Thyroid gland (tissue), 4 donors: Measurements from ENCODE around the gene CPT1C. TPM values are rescaled to one million over a fixed set of nuclear protein-coding genes. Genes with fewer than 3 reads are reported as not detected.
"Not testable (repeated sequence)": the region's sequence is repeated elsewhere in the genome, so short reads cannot be mapped to it uniquely, and the experiment has no call there.

Experiments
- DNase-seq, 2 donors: peaks; one replicate each; pipeline ENCODE4 v3.0.0-alpha.2; 2019
- H3K27ac ChIP-seq, 3 donors: fragments of 200-600 bp; sonication (generic); 1 replicate in 2 of 3; 2 replicates in 1 of 3; pipeline ENCODE4 v1.5.1; 2016 to 2019; ENCODE audit warnings: mild to moderate bottlenecking in 1 of 3, moderate library complexity in 1 of 3
- H3K27me3 ChIP-seq: fragments of 200-600 bp; sonication (generic); one replicate; pipeline ENCODE4 v1.5.1; 2019
- H3K36me3 ChIP-seq, 2 donors: fragments of 200-600 bp; sonication (generic); one replicate each; pipeline ENCODE4 v1.5.1; 2016 to 2019
- H3K4me1 ChIP-seq, 2 donors: fragments of 200-600 bp; sonication (generic); one replicate each; pipeline ENCODE4 v1.5.1; 2017 to 2019
- H3K4me3 ChIP-seq, 3 donors: fragments of 200-600 bp; sonication (generic); replicated peaks in 1 of 3; 1 replicate in 2 of 3; 2 replicates in 1 of 3; pipeline ENCODE4 v1.5.1; 2016; ENCODE audit warnings: mild to moderate bottlenecking in 1 of 3
- H3K9me3 ChIP-seq: fragments of 200-600 bp; sonication (generic); one replicate; pipeline ENCODE4 v1.5.1; 2017
- CTCF ChIP-seq, 6 experiments: fragments of 200-600 bp in 3 of 6; fragments of 450-650 bp in 3 of 6; sonication (generic) in 3 of 6; IDR thresholded peaks; one replicate each; pipeline ENCODE4 v1.5.1; 2016 to 2019; ENCODE audit warnings: antibody characterized with exemption in 6 of 6, mild to moderate bottlenecking in 2 of 6, inconsistent platforms in 1 of 6, moderate library complexity in 1 of 6
- POLR2A ChIP-seq, 2 donors: fragments of 450-650 bp; IDR thresholded peaks; one replicate each; pipeline ENCODE4 v1.6.1; 2017; ENCODE audit warnings: antibody characterized with exemption in 2 of 2, mild to moderate bottlenecking in 2 of 2, moderate library complexity in 1 of 2
- WGBS, 2 donors: methylation state at CpG; one replicate each; pipeline ENCODE4 v1.1.5; 2017; 5-methylcytosine and 5-hydroxymethylcytosine counted together
- intact Hi-C: fragments of 100-400 bp; cut with DNase I; formaldehyde crosslinking; loops from one replicate; pipeline ENCODE4 v1.15.1; 2023
- total RNA-seq, 4 donors: library from RNA; depleted of rRNA; stranded (reverse); fragments of >200 nt; gene quantifications; one replicate each; pipeline ENCODE4 v1.2.3, GENCODE V29; 2016

Gene CPT1C
- total RNA-seq, 4 donors from 2014 or later, result 1.9 to 3.9 (median 2.6) TPM

DNA sequence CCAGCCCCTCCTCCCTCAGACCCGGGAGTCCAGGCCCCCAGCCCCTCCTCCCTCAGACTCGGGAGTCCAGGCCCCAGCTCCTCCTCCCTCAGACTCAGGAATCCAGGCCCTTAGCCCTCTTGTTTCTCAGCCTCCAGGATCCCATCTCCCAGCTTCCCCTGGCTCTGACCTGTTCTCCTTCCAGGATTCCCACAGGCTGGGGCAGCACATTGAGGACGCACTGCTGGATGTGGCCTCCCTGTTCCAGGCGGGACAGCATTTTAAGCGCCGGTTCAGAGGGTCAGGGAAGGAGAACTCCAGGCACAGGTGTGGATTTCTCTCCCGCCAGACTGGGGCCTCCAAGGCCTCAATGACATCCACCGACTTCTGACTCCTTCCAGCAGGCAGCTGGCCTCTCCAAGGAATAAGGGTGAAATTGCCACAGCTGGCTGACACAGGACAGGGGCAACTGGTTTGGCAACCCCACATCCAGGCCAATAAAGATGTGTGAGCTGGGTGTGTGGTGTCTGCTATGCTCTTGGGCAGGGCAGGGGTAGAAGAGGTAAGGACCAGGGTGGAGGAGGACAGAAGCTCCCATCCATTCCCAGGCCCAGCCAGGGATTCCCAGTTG lies 22.4 kb downstream of the CPT1C start:
- H3K4me3 ChIP-seq, result no peak overlapping the region
- WGBS, 2 donors, result 71 to 76% methylated on average over 7 of the region's 8 CpGs
- no peak for TF ChIP-seq CTCF (IDR thresholded peaks at IDR 0.05)
- no peak for TF ChIP-seq POLR2A (IDR thresholded peaks at IDR 0.05)
- intact Hi-C loops, result no loop called here
- DNase-seq, result no peak
- H3K9me3 ChIP-seq, result no peaks in the 10 kb centered on the region
- peaks cover 3% of the 10 kb centered on the region in 2 donors for H3K4me1 ChIP-seq
- no peaks in the 10 kb centered on the region for H3K27me3 ChIP-seq
- no peak overlapping the region for H3K27ac ChIP-seq
- no peaks in the 10 kb centered on the region for H3K36me3 ChIP-seq

GRCh38 chr19:49716154-49716553 lies 25.2 kb downstream of the CPT1C start:
- intact Hi-C loops, result no loop called here
- Histone ChIP-seq H3K27me3 (no peaks in the 10 kb centered on the region), H3K4me3 (no peak overlapping the region), H3K9me3 (no peaks in the 10 kb centered on the region), H3K27ac (no peak overlapping the region), H3K36me3 (no peaks in the 10 kb centered on the region), H3K4me1 (peaks cover 3 to 6% of the 10 kb centered on the region in 2 donors)
- peak in 1 of 2 donors; percentile 6 for DNase-seq
- WGBS, 2 donors, result 62 to 64% methylated on average over 3 of the region's 3 CpGs
- no peak for TF ChIP-seq CTCF (IDR thresholded peaks at IDR 0.05)
- TF ChIP-seq POLR2A (IDR thresholded peaks at IDR 0.05), result no peak

DNA sequence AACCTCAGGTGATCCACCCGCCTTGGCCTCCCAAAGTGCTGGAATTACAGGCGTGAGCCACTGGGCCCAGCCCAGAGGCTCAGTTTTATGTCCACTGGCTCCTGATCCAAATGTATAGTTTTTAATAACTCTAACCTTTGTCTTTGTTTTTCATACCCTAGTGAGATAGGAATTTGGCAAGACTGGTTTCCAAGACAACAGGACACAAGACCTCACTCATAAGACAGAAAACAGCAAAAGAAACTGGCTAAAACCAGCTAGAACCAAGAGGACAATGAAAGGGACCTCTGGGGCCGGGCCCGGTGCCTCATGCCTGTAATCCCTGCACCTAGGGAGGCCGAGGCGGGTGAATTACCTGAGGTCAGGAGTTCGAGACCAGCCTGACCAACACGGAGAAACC lies 27.6 kb downstream of the CPT1C start:
- DNase-seq, result no peak
- Histone ChIP-seq H3K4me1 (peaks cover 3 to 6% of the 10 kb centered on the region in 2 donors), H3K4me3 (no peak overlapping the region), H3K36me3 (no peaks in the 10 kb centered on the region), H3K9me3 (no peaks in the 10 kb centered on the region), H3K27me3 (no peaks in the 10 kb centered on the region), H3K27ac (peak overlapping the region in 1 of 3 donors; percentile 85)
- TF ChIP-seq CTCF (IDR thresholded peaks at IDR 0.05), result no peak
- no peak for TF ChIP-seq POLR2A (IDR thresholded peaks at IDR 0.05)
- intact Hi-C loops, result no loop called here
- 76 to 78% methylated on average over 8 of the region's 8 CpGs for WGBS, 2 donors

DNA sequence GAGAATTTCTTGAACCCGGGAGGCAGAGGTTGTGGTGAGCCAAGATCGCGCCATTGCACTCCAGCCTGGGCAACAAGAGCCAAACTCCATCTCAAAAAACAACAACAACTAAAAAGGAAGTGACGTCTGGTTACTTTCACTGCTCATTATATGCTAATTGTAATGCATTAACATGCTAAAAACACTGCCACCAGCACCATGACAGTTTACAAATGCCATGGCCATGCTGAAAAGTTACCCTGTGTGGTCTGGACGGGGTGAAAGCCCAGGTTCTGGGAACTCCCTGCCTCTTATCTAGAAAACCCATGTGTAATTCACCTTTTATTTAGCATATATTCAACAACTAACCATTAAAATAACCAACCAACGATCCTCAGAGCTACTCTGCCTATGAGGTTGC lies 28.1 kb downstream of the CPT1C start:
- H3K36me3 ChIP-seq, result no peaks in the 10 kb centered on the region
- H3K9me3 ChIP-seq, result no peaks in the 10 kb centered on the region
- 81 to 82% methylated on average over 6 of the region's 6 CpGs for WGBS, 2 donors
- H3K4me3 ChIP-seq, result no peak overlapping the region
- no peak for DNase-seq
- H3K27ac ChIP-seq, result no peak overlapping the region
- intact Hi-C loops, result no loop called here
- TF ChIP-seq POLR2A (IDR thresholded peaks at IDR 0.05), result no peak
- TF ChIP-seq CTCF (IDR thresholded peaks at IDR 0.05), result no peak
- H3K27me3 ChIP-seq, result no peaks in the 10 kb centered on the region
- H3K4me1 ChIP-seq, result peaks cover 3 to 6% of the 10 kb centered on the region in 2 donors

- H3K4me1 ChIP-seq, H3K27me3 ChIP-seq, H3K9me3 ChIP-seq, intact Hi-C loops, H3K36me3 ChIP-seq, DNase-seq, H3K4me3 ChIP-seq, H3K27ac ChIP-seq: not testable (repeated sequence)
- 74 to 83% methylated on average over 19 to 22 of the region's 22 CpGs for WGBS, 2 donors
These were observed 28.5 kb downstream of the CPT1C start for GRCh38 chr19:49719420-49719819.
